Esophagus squamous epithelium (tissue), 4 donors: Measurements from ENCODE around the gene CAV2.

Experiments
- POLR2A ChIP-seq, 4 donors: fragments of 450-650 bp; IDR thresholded peaks; one replicate each; pipeline ENCODE4 v1.6.1; 2017; ENCODE audit warnings: antibody characterized with exemption in 4 of 4, mild to moderate bottlenecking in 4 of 4, moderate library complexity in 3 of 4
- TF ChIP-seq, protein P1 (sequence below), 6 experiments: fragments of 450-650 bp in 4 of 6; fragments of 200-600 bp in 2 of 6; sonication (generic) in 2 of 6; IDR thresholded peaks; one replicate each; pipeline ENCODE4 v1.5.1; 2016 to 2019; ENCODE audit warnings: antibody characterized with exemption in 6 of 6, mild to moderate bottlenecking in 4 of 6, moderate library complexity in 4 of 6

DNA sequence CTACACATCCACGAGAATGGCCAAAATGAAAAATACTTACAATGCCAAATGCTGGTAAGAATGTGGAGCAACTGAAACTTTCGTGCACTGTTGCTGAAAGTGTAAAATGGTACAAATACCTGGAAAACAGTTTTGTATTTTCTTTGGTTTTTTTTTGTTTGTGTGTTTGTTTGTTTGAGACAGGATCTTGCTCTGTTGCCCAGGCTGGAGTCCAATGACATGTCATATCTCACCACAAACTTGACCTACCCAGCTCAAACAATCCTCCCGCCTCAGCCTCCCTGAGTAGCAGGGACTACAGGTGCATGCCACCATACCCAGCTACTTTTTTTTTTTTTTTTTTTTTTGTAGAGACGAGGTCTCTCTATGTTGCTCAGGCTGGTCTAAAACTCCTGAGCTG lies 35.6 kb upstream of the CAV2 start:
- no peak for TF ChIP-seq POLR2A (IDR thresholded peaks at IDR 0.05)
- TF ChIP-seq, protein P1, sequence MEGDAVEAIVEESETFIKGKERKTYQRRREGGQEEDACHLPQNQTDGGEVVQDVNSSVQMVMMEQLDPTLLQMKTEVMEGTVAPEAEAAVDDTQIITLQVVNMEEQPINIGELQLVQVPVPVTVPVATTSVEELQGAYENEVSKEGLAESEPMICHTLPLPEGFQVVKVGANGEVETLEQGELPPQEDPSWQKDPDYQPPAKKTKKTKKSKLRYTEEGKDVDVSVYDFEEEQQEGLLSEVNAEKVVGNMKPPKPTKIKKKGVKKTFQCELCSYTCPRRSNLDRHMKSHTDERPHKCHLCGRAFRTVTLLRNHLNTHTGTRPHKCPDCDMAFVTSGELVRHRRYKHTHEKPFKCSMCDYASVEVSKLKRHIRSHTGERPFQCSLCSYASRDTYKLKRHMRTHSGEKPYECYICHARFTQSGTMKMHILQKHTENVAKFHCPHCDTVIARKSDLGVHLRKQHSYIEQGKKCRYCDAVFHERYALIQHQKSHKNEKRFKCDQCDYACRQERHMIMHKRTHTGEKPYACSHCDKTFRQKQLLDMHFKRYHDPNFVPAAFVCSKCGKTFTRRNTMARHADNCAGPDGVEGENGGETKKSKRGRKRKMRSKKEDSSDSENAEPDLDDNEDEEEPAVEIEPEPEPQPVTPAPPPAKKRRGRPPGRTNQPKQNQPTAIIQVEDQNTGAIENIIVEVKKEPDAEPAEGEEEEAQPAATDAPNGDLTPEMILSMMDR (IDR thresholded peaks at IDR 0.05), result no peak
